ENCODE data around the gene SH3PXD2A. TPM values are rescaled to one million over a fixed set of nuclear protein-coding genes. Genes with fewer than 3 reads are reported as not detected.

The SH3PXD2A gene
- total RNA-seq, 1 donor from 2014 or later, result 30.3 TPM

GRCh38 chr10:103843854-103844570 lies 11.4 kb downstream of the SH3PXD2A start:
- Histone ChIP-seq H3K9ac (ENCODE audit: low read depth in 1 of 3, low read length in 3 of 3) (peak overlapping the region; percentile 71 to 80 (median 72)), H3K4me3 (ENCODE audit: low read length in 3 of 3) (peak overlapping the region in 2 of 3 donors; percentile 4 to 45), H3K4me1 (ENCODE audit: control insufficient read depth in 3 of 3, insufficient read depth in 3 of 3, low read length in 3 of 3) (peaks cover 62 to 81% (median 73%) of the 10 kb centered on the region in 3 donors), H3K27me3 (ENCODE audit: control insufficient read depth in 3 of 3, insufficient read depth in 3 of 3, low read length in 3 of 3) (no peaks in the 10 kb centered on the region), H3K9me3 (ENCODE audit: control insufficient read depth in 3 of 3, low read length in 3 of 3) (no peaks in the 10 kb centered on the region), H3K27ac (ENCODE audit: low read depth, low read length) (peak overlapping the region; percentile 86), H3K36me3 (ENCODE audit: control insufficient read depth in 3 of 3, insufficient read depth in 3 of 3, low read length in 3 of 3) (no peaks in the 10 kb centered on the region)

DNA sequence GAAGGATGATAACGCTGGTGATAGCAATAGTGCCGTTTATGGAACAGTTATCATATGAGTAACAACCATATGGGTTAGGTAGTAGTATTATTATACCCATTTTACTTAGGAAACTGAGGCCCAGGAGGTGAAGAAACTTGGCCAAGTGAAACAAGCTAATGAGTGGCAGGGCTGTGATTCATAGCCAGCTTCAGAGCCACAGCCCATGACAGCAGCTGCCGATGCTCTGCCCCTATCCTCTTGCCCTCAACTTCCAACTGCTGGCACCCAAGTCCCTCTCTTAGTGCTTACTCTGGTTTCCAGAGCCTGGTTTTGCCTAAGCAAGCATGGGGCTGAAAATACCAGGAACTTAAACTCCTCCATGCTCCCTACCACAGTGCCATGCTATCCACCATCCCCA lies 12.3 kb downstream of the SH3PXD2A start:
- Histone ChIP-seq H3K27me3 (ENCODE audit: control insufficient read depth in 3 of 3, insufficient read depth in 3 of 3, low read length in 3 of 3) (no peaks in the 10 kb centered on the region), H3K27ac (ENCODE audit: low read depth, low read length) (peak overlapping the region; percentile 86), H3K9ac (ENCODE audit: low read depth in 1 of 3, low read length in 3 of 3) (peak overlapping the region in 2 of 3 donors; percentile 72 to 80), H3K36me3 (ENCODE audit: control insufficient read depth in 3 of 3, insufficient read depth in 3 of 3, low read length in 3 of 3) (no peaks in the 10 kb centered on the region), H3K9me3 (ENCODE audit: control insufficient read depth in 3 of 3, low read length in 3 of 3) (no peaks in the 10 kb centered on the region), H3K4me3 (ENCODE audit: low read length in 3 of 3) (no peak overlapping the region), H3K4me1 (ENCODE audit: control insufficient read depth in 3 of 3, insufficient read depth in 3 of 3, low read length in 3 of 3) (peaks cover 72 to 82% (median 75%) of the 10 kb centered on the region in 3 donors)

- H3K4me3 ChIP-seq (ENCODE audit: low read length in 3 of 3), result no peak overlapping the region
- H3K9me3 ChIP-seq (ENCODE audit: control insufficient read depth in 3 of 3, low read length in 3 of 3), result no peaks in the 10 kb centered on the region
- no peak overlapping the region for H3K9ac ChIP-seq (ENCODE audit: low read depth in 1 of 3, low read length in 3 of 3)
- H3K27ac ChIP-seq (ENCODE audit: low read depth, low read length), result peak overlapping the region; percentile 86
- H3K4me1 ChIP-seq (ENCODE audit: control insufficient read depth in 3 of 3, insufficient read depth in 3 of 3, low read length in 3 of 3), result peaks cover 76 to 83% (median 79%) of the 10 kb centered on the region in 3 donors
- H3K36me3 ChIP-seq (ENCODE audit: control insufficient read depth in 3 of 3, insufficient read depth in 3 of 3, low read length in 3 of 3), result no peaks in the 10 kb centered on the region
- no peaks in the 10 kb centered on the region for H3K27me3 ChIP-seq (ENCODE audit: control insufficient read depth in 3 of 3, insufficient read depth in 3 of 3, low read length in 3 of 3)
Measured at GRCh38 chr10:103842605-103843004, 12.8 kb downstream of the SH3PXD2A start.

DNA sequence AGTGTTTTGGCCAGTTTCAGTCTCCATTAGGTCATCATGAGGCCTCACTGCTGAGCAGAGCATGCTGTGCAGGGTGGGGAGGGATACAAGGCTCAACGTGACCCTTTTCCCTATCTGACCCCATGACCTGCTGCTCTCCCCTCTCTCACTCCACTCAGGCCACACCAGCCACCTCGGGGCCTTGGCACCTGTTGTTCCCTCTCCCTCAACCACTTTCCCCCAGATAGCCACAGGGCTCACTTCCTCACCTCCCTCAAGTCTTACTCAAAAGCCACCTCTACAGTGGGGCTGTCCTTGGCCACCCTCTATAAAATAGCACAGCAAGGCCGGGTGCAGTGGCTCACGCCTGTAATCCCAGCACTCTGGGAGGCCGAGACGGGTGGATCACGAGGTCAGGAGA lies 13.9 kb downstream of the SH3PXD2A start:
- no peaks in the 10 kb centered on the region for H3K27me3 ChIP-seq (ENCODE audit: control insufficient read depth in 3 of 3, insufficient read depth in 3 of 3, low read length in 3 of 3)
- peak overlapping the region in 2 of 3 donors; percentile 42 to 47 for H3K9ac ChIP-seq (ENCODE audit: low read depth in 1 of 3, low read length in 3 of 3)
- H3K27ac ChIP-seq (ENCODE audit: low read depth, low read length), result peak overlapping the region; percentile 92
- H3K4me1 ChIP-seq (ENCODE audit: control insufficient read depth in 3 of 3, insufficient read depth in 3 of 3, low read length in 3 of 3), result peaks cover 77 to 89% (median 85%) of the 10 kb centered on the region in 3 donors
- H3K9me3 ChIP-seq (ENCODE audit: control insufficient read depth in 3 of 3, low read length in 3 of 3), result no peaks in the 10 kb centered on the region
- H3K36me3 ChIP-seq (ENCODE audit: control insufficient read depth in 3 of 3, insufficient read depth in 3 of 3, low read length in 3 of 3), result no peaks in the 10 kb centered on the region
- peak overlapping the region in 1 of 3 donors; percentile 3 for H3K4me3 ChIP-seq (ENCODE audit: low read length in 3 of 3)

- peaks cover 74 to 89% (median 84%) of the 10 kb centered on the region in 3 donors for H3K4me1 ChIP-seq (ENCODE audit: control insufficient read depth in 3 of 3, insufficient read depth in 3 of 3, low read length in 3 of 3)
- H3K36me3 ChIP-seq (ENCODE audit: control insufficient read depth in 3 of 3, insufficient read depth in 3 of 3, low read length in 3 of 3), result no peaks in the 10 kb centered on the region
- peak overlapping the region; percentile 50 to 65 (median 57) for H3K4me3 ChIP-seq (ENCODE audit: low read length in 3 of 3)
- H3K27ac ChIP-seq (ENCODE audit: low read depth, low read length), result peak overlapping the region; percentile 92
- no peaks in the 10 kb centered on the region for H3K9me3 ChIP-seq (ENCODE audit: control insufficient read depth in 3 of 3, low read length in 3 of 3)
- H3K9ac ChIP-seq (ENCODE audit: low read depth in 1 of 3, low read length in 3 of 3), result peak overlapping the region; percentile 30 to 60 (median 42)
- H3K27me3 ChIP-seq (ENCODE audit: control insufficient read depth in 3 of 3, insufficient read depth in 3 of 3, low read length in 3 of 3), result no peaks in the 10 kb centered on the region
Measured at GRCh38 chr10:103840740-103841070, 14.7 kb downstream of the SH3PXD2A start.

GRCh38 chr10:103839872-103840739 lies 15.3 kb downstream of the SH3PXD2A start:
- Histone ChIP-seq H3K4me1 (ENCODE audit: control insufficient read depth in 3 of 3, insufficient read depth in 3 of 3, low read length in 3 of 3) (peaks cover 75 to 92% (median 86%) of the 10 kb centered on the region in 3 donors), H3K27ac (ENCODE audit: low read depth, low read length) (peak overlapping the region; percentile 92)

DNA sequence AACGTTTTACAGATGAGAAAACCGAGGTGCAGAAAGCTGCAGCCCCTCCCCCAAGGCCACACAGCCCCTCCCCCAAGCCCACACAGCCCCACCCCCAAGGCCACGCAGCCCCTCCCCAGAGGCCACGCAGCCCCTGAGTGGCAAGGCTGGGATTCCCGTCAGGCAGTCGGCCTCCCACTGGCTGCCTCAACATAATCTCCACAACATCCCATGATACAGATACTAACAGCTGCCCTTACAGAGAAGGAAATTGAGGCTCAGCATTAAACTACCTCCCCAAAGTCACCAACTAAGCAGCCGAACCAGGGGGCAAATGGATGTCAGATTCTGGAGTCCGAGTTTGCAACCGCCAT lies 15.9 kb downstream of the SH3PXD2A start:
- peak overlapping the region; percentile 38 to 65 (median 52) for H3K4me3 ChIP-seq (ENCODE audit: low read length in 3 of 3)

More at GRCh38 chr10:103839872-103840739, 15.3 kb downstream of the SH3PXD2A start:
- no peaks in the 10 kb centered on the region for H3K36me3 ChIP-seq (ENCODE audit: control insufficient read depth in 3 of 3, insufficient read depth in 3 of 3, low read length in 3 of 3)
- H3K9ac ChIP-seq (ENCODE audit: low read depth in 1 of 3, low read length in 3 of 3), result peak overlapping the region; percentile 42 to 67 (median 60)
- no peaks in the 10 kb centered on the region for H3K9me3 ChIP-seq (ENCODE audit: control insufficient read depth in 3 of 3, low read length in 3 of 3)
- H3K27me3 ChIP-seq (ENCODE audit: control insufficient read depth in 3 of 3, insufficient read depth in 3 of 3, low read length in 3 of 3), result no peaks in the 10 kb centered on the region
- H3K4me3 ChIP-seq (ENCODE audit: low read length in 3 of 3), result peak overlapping the region; percentile 50 to 65 (median 57)

DNA sequence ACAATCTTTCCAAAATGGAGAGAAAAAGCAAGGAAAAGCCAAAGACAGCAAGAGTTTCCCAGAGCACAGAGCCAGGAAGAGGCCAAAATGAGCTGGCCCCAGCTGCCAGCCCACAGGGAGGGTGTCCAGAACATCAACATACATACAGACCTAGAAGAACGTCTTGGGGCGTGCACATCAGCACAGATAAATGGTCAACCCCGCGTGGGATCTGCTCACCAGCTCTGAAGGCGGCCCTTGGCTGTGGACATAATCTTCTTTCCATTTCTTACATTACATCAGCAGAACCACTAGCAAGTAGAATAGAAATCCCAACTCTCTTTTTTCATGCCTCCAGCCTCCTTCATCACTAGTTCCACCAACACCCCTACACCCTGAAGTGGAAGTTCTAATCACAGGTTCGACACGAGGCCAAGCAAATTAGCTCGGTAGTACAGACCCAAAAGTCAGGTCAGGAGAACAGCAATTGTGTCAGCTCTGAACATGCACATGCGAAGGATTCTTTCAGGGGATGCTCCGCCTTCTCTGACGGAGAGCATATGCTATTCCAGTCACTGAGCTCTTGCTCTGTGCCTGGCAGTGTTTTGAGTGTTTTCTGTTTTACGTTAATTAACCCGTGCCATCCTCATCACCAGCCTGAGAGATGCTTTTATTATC lies 16.4 kb downstream of the SH3PXD2A start:
- Histone ChIP-seq H3K4me1 (ENCODE audit: control insufficient read depth in 3 of 3, insufficient read depth in 3 of 3, low read length in 3 of 3) (peaks cover 77 to 93% (median 87%) of the 10 kb centered on the region in 3 donors), H3K9ac (ENCODE audit: low read depth in 1 of 3, low read length in 3 of 3) (peak overlapping the region in 2 of 3 donors; percentile 27 to 46), H3K27ac (ENCODE audit: low read depth, low read length) (peak overlapping the region; percentile 92), H3K27me3 (ENCODE audit: control insufficient read depth in 3 of 3, insufficient read depth in 3 of 3, low read length in 3 of 3) (no peaks in the 10 kb centered on the region), H3K9me3 (ENCODE audit: control insufficient read depth in 3 of 3, low read length in 3 of 3) (no peaks in the 10 kb centered on the region), H3K36me3 (ENCODE audit: control insufficient read depth in 3 of 3, insufficient read depth in 3 of 3, low read length in 3 of 3) (no peaks in the 10 kb centered on the region), H3K4me3 (ENCODE audit: low read length in 3 of 3) (peak overlapping the region in 2 of 3 donors; percentile 25 to 27)

More for the DNA sequence above, 15.9 kb downstream of the SH3PXD2A start:
- Histone ChIP-seq H3K9me3 (ENCODE audit: control insufficient read depth in 3 of 3, low read length in 3 of 3) (no peaks in the 10 kb centered on the region), H3K27ac (ENCODE audit: low read depth, low read length) (peak overlapping the region; percentile 92), H3K4me1 (ENCODE audit: control insufficient read depth in 3 of 3, insufficient read depth in 3 of 3, low read length in 3 of 3) (peaks cover 77 to 93% (median 86%) of the 10 kb centered on the region in 3 donors), H3K36me3 (ENCODE audit: control insufficient read depth in 3 of 3, insufficient read depth in 3 of 3, low read length in 3 of 3) (no peaks in the 10 kb centered on the region), H3K27me3 (ENCODE audit: control insufficient read depth in 3 of 3, insufficient read depth in 3 of 3, low read length in 3 of 3) (no peaks in the 10 kb centered on the region), H3K9ac (ENCODE audit: low read depth in 1 of 3, low read length in 3 of 3) (peak overlapping the region; percentile 42 to 67 (median 60))

DNA sequence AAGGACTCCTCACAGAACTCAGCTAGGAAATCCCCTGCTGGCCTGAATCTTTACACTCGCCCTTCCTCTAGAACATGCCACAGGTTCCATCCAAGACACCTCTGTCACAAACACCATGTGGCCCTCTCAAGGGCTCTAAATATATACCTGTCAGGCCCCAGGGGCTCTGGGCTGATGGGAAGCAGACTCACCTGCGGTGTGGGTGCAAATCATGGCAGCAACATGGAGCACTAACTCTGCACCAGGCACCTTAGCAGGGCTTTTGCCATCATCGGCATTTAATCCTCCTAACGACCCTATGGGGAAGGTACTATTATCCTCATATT lies 17.3 kb downstream of the SH3PXD2A start:
- Histone ChIP-seq H3K27me3 (ENCODE audit: control insufficient read depth in 3 of 3, insufficient read depth in 3 of 3, low read length in 3 of 3) (no peaks in the 10 kb centered on the region), H3K9me3 (ENCODE audit: control insufficient read depth in 3 of 3, low read length in 3 of 3) (no peaks in the 10 kb centered on the region), H3K36me3 (ENCODE audit: control insufficient read depth in 3 of 3, insufficient read depth in 3 of 3, low read length in 3 of 3) (no peaks in the 10 kb centered on the region), H3K4me1 (ENCODE audit: control insufficient read depth in 3 of 3, insufficient read depth in 3 of 3, low read length in 3 of 3) (peaks cover 71 to 89% (median 82%) of the 10 kb centered on the region in 3 donors), H3K4me3 (ENCODE audit: low read length in 3 of 3) (no peak overlapping the region), H3K9ac (ENCODE audit: low read depth in 1 of 3, low read length in 3 of 3) (peak overlapping the region in 1 of 3 donors; percentile 46), H3K27ac (ENCODE audit: low read depth, low read length) (no peak overlapping the region)
